ENCODE measurements around the gene FBN1.

Gene FBN1

DNA sequence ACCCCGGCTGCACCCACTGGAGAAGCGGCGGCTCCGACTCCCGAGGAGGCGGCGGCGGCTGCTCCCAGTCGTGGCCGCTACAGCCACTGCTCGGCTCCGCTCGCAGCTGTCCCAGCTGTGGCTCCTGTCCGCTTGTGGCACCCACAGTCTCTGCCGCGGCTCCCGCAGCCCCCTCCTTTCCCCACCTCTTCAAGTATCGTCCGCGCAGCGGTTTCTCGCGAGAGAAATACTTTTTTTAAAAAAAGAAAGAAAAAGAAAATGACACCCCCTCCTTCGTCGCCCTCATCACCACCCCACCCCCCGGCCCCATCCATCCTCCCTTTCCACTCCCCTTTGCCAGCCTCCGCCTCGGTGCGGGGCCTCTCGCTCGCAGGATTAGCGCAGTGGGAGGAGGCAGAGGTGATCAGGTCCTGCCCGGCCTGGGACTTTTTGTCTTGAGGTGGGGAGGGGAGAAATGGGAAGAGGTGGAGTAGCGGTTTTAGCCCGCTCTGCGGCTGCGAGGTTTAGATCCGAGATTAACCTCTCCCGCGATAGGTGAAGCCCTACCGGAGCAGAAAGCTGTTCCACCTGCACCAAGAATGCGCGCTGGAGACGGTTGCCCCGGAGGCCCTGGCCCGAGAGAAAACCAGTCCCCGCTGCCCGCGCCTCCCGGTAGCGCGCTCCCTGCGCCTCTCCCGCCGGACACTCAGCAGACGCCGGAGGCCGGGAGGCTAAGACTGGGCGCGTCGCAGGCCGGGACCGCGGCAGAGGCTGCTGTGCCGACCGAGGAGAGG lies at the start of gene FBN1:
FBN1 (minus strand) TSS at position 152 of the 773 bp plus-strand sequence. CDS start 940 bp downstream, outside the sequence.
- DNase-seq (ENCODE audit: low read depth in 2 of 2, low spot score in 1 of 2) = no peak

DNA sequence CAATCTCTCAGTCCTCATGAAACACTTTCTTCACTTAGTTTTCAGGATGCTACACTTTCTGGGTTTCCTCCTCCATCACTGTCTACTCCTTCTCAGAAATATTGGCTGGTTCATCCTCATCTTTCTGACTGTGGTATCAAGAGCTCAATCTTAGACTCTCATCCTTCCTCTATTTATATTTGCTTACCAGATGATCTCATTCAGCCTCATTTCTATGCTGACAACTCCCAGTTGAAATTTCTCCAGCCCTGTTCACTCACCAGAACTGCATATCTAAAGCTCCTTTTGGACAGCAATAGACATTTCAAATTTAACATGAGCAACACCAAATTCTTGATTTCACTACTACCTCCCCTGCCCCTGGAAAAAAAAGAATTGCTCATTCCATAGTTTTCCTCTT lies 48.0 kb upstream of the FBN1 start:
- DNase-seq (ENCODE audit: low read depth in 2 of 2, low spot score in 1 of 2) = no peak

DNA sequence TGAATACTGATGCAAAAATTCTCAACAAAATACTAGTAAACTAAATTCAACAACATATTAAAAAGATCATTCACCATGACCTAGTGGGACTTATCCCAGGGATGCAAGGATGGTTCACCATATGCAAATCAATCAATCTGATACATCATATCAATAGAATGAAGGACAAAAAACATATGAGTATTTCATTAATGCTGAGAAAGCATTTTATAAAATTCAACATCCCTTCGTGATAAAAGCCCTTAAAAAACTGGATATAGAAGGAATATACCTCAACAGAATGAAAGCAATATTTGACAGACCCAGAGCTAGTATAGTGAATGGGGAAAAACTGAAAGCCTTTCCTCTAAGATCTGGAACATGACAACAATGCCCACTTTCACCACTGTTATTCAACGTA lies 43.0 kb upstream of the FBN1 start:
- no peak for DNase-seq (ENCODE audit: low read depth in 2 of 2, low spot score in 1 of 2)

DNA sequence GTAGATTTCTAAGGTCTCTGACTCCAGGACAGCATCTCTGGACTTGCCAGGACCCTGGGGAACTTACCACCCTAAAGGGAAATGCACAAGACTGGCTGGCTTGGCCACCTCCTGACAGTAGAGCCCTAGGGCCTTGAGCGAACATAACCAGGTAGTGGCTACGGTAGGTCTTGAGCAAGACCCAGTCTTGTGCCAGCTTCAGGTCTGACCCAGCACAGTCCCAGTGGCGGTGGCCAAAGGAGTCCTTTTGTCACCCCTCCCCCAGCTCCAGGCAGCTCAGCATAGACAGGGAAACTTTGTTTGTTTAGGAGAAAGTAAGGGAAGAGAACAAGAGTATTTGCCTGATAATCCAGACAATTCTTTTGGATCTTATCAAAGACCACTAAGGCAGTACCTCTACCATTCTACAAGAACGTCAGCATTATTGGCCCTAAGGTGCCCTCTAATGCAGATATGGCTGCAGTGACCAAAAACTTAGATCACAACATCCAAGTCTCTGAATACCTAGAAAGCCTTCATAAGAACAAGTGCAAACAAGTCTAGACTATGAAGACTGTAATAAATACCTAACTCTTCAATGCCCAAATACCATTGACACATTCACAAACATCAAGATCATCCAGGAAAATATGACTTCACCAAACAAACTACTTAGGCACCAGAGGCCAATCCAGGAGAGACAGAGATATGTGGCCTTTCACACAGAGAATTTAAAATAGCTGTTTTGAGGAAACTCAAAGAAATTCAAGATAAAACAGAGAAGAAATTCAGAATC lies 38.7 kb upstream of the FBN1 start:
- no peak for DNase-seq (ENCODE audit: low read depth in 2 of 2, low spot score in 1 of 2)

DNA sequence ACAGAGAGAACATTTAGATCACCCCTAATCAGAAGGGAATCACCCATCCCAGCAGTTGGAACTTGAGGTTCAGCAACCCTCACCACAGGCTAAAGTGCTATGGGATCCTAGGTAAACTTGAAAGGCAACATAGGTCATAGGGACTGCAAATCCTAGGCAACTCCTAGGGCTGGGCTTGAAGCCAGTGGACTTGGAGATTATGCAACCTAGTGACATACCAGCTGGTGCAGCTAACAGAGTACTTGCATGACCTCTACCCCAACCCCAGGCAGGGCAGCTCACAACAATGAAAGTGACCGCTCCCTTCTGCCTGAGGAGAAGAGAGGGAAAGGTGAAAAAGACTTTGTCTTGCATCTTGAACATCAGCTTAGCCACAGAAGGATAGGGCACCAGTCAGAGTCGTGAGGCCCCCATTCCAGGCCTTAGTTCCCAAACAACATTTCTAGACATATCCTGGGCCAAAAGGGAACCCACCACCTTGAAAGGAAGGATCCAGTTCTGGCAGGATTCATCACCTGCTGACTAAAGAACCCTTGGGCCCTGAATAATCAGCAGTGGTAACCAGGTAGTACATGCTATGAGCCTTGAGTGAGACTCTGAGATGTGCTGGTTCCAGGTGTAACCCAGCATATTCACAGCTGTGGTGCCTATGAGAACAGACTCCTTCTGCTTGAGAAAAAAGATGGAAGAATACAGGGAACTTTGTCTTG lies 37.6 kb upstream of the FBN1 start:
- DNase-seq (ENCODE audit: low read depth in 2 of 2, low spot score in 1 of 2) = no peak

DNA sequence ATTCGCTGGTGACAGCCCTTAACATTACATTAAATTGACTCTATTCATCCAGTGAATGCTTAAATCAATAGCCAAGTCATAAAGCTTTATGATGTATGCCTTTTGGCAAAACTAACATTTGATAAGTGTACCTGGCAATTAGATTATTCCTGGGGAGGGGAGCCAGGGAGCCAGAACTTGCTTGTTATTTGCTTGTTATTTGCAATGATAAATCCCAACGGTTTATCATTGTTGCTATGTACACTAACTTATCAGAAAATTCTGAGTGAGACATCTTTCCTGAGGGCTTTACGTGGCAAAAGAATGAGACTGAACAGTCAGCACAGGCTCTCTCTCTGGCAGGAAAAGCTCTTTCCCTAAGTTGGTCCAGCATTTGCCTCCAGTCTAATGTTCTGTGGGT lies 35.8 kb upstream of the FBN1 start:
- DNase-seq (ENCODE audit: low read depth in 2 of 2, low spot score in 1 of 2) = no peak

DNA sequence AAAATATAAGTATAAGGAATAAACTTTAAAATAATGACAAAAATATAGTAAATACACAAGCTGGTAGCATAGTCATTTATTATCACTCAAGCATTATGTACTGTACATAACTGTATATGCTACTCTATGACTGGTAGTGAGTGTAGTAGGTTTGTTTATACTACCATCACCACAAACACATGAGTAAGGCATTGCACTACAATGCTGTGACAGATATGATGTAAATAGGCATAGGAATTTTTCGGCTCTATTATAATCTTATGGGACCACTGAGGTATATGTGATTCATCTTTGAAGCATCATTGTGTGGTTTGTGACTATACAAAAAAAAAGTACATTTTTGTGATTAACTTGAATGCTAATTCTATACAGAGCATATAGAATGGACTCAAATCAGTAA lies 35.3 kb upstream of the FBN1 start:
- no peak for DNase-seq (ENCODE audit: low read depth in 2 of 2, low spot score in 1 of 2)

DNA sequence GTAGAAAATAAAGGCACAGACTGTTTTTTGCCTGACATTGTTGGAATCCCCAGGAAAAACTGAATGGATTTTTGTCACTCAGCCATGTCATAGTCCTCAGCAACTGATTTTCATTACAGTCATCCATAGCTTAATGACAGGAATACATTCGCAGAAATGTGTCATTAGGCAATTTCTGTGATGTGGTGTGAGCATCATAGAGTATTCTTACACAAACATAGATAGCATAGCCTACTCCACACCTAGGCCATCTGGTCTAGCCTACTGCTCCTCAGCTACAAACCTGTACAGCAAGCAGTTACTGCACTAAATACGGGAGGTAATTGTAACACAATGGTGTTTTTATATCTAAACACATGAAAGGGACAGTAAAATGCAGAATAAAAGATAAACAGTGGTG lies 34.4 kb upstream of the FBN1 start:
- DNase-seq (ENCODE audit: low read depth in 2 of 2, low spot score in 1 of 2) = no peak

DNA sequence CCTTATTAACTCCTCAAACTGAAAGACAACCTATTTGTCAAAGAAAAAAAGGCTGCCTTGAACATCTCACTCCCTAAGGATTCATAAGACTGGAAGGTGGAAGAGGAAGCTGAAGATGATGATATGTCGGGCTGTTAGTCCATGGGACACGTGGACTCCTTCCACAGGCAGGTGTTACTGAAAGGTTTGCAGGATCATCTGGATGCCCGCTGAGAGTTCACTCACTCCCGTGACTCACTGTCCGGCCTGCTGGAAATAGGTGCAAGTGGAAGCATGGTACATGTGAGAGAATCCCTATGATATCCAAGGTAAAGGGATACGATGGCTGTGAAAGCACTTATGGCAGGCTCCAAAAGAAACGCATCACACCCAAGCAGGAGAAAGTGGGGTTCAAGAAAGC lies 33.3 kb upstream of the FBN1 start:
- no peak for DNase-seq (ENCODE audit: low read depth in 2 of 2, low spot score in 1 of 2)

DNA sequence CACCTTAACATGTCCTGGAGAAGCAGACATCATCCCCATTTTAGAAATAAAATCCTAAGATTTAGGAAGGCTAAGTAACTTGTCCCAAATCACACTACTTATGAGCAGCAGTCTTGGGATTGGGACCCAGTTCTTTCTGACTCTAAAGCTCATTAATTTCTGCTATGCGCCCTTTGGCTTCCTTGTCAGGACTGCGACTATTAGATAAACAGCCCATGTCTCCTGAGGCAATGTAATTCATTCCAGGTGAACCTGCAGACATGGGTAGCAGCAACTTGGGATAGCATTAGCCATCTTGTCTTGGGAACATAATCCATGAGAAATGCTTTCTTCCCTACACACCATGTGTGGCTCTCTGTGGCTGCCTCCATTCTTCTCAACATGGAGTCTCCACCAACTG lies 32.3 kb upstream of the FBN1 start:
- no peak for DNase-seq (ENCODE audit: low read depth in 2 of 2, low spot score in 1 of 2)

DNA sequence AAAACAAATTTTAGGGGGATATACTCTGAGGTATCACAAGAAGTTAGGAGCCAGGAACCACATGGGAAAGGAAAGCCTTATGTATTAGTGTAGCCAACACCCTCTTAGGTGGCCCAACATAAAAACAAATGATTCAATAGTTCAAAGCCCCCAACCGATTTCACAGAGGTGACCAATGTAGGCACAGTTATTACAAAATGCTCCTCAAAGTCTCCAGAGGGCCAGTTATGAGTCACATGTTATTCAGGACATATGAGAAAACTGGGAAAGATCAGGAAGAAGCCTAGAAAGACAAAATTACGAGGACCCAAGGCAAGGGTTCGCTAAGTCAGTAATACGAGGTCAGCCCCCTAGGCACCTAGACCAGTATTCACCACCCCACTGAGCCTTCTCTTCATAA lies 29.9 kb upstream of the FBN1 start:
- DNase-seq (ENCODE audit: low read depth in 2 of 2, low spot score in 1 of 2) = no peak

DNA sequence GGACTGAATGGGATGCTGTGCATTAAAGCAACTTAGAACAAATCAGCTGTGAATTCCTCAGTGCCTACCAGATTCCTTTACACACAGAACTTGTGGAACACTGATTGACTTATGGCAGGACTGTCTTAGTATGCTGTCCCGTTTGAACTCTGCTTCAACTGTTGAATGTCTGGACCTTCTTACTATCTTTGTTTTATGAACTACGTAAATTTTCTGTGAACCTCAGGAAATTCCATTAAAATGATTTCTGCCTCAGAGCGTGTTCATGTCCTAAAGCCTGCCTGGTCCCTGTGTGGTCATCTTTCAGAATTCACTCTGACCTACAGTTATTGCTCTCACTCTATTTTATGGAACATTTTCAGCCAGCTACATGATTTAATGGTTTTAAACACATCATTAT lies 29.4 kb upstream of the FBN1 start:
- DNase-seq (ENCODE audit: low read depth in 2 of 2, low spot score in 1 of 2) = no peak

DNA sequence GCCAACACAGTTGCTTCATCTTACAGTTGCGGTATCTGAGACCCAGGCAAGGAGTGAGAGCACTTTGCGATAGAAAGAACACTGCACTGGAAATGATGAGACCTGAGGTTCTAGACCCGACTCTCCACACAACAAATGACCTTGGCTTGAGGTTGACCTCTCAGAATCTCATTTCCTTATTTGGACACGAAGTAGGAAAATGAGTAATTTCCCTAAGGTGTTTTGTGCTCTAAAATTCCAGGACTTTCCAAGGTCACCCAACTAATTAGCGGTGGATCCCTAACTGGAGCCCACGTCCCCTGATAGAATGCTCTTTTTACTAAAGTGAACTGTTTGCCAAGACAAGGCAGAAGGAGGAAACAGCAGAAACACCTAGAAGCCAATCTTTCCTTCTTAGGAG lies 26.7 kb upstream of the FBN1 start:
- DNase-seq (ENCODE audit: low read depth in 2 of 2, low spot score in 1 of 2) = no peak

DNA sequence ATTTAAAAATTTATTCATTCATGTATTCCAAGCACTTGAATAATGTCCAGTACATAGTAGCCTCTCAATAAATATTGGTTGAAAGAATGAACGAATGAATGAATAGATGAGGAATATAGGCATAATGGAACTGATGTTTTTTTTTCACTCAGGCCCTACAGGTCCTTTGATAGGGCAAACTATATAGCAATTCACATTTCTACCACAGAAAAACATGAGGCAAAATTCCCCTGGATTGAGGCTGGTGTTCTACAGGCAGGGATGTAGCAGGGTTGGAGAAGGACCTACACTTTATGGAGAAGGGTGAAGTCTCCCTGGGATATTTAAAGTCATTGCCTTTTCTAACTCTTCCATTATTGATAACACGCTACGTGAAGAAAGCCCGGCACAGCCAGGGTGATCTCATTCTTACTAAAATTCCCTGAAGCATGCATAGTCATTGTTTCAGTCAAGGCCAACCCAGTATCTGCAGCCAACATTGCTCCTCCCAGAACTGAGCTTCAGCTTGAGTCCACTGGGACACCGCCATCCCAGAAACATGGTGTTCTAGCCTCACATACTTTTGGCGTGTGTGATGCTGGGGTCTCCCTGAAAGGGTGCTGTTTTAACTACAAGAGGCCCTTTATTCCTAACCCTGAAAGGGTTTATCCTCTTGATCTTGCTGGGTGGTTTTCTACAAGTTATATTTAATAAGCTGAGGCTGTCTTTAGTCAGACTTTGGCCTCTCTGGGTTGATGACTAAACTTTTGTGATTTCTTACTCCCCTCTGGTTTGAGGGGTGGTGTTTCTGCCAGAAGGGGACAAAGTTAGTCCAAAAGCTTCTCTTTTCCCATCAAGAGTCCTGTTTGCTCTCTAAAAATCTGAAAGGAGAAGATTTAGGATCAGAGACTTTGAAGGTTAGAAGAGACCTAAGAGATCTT lies 25.9 kb upstream of the FBN1 start:
- no peak for DNase-seq (ENCODE audit: low read depth in 2 of 2, low spot score in 1 of 2)

DNA sequence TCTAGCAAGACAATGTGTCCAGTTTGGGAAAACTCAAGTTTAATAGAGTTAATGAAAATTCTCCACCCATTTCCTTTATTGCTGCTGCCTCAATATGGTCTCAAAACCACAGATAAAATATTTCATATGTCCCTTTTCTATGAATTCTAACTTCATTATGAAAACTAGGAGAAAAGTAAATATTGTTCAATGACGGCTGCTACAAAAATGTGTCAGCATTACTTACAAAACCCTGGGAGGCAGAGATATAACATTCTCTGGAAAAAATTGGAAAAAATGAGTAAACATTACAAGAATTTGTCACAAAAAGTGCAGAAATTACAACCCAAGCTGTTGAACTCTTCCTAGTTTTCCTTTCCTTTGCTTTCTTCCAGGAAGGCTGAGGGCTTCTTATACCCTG lies 22.2 kb upstream of the FBN1 start:
- no peak for DNase-seq (ENCODE audit: low read depth in 2 of 2, low spot score in 1 of 2)

DNA sequence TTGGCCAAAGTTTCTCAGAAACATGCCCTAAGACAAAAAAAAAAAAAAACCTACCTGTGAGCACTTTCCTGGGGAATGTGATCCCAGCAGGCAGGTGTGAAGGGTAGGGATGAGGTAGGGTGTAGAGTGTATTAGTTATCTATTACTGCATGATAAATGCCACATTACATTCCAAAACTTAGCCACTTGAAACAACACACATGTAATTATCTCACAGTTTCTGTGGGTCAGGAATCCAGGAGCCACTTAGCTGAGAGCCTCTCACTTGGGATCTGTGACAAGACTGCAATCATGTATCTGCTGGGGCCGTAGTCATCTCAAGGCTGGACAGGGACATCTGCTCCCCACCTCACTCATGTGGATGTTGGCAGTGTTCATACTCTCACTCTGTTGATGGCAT lies 18.9 kb upstream of the FBN1 start:
- DNase-seq (ENCODE audit: low read depth in 2 of 2, low spot score in 1 of 2) = no peak

DNA sequence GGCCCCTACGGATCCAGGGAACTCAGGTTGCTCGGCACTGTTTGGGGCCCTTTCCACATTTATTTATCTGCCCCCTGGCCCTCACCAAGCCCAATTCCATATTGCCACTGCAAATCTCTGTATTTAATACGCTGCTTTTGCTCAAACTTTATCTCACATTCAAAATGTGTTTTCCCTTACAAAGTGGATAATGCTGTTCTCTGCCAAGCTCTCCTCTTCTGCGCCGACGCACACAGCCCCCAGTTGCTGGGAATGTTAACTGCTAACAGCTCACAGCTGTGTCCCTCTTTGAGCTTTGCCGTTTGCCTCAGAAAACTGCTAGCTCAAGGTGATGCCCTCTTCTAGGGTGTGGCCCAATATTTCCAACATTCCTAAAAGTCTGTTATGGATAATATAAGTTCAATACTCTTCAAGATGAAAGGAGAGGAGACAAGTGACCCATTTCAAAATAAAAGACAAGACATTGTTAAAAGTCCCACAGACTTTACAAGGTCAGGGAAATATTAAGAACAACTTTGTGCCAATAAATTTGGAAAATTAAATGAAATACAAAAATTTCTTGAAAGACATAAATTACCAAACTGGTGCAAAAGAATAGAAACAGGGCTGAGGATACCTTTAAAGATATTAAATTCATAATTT lies 12.6 kb upstream of the FBN1 start:
- DNase-seq (ENCODE audit: low read depth in 2 of 2, low spot score in 1 of 2) = no peak

DNA sequence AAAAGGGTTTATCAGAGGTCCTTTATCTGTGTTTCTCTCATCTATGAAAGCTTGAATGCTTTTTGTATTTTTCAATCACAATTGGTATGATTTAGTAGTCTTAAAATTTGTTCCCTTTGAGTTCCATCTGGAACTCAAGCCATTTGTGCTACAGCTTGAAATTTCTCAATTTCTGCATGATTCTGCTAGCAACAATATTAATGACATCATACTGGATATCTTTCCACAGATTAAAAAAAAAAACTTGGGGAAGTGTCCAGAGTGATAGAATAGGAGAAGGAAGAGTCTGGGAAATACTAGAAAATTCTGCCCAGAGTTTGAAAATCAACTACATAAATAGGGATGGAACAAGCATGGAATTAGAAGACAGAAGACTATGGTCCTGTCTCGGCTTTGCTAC lies 9.3 kb upstream of the FBN1 start:
- no peak for DNase-seq (ENCODE audit: low read depth in 2 of 2, low spot score in 1 of 2)

DNA sequence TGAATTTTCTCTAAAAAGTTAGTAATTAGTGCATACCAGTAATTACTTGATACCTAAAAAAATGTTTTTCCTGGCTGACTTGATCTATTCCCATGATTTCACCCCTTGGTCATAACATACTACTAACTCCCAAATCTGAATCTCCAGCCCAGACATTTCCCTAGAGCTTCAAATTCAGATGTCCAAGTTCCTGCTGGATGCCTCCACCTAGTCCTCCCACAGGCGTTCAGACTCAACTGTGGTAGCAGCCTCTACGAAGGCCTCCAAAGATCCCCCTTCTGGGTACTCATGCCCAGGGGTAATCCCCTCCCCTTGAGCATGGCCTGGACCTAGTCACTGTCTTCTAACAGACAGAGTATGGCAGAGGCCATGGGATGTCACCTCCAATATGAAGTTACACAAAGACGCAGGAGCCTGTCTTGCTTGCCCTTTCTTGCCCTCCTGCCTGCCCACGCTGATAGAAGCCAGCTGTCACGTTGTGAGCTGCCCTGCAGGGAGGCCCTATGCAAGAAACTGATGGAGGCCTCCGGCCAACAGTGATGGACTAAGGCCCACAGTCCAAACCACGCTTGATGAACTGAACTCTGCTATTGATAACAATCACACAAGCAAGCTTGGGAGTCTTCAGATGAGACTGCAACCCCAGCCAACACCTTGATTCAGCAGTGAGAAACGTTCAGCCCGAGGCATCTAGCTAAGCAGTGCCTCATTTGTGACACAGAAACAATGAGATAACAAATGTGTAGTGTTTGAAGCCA lies 8.6 kb upstream of the FBN1 start:
- DNase-seq (ENCODE audit: low read depth in 2 of 2, low spot score in 1 of 2) = no peak

DNA sequence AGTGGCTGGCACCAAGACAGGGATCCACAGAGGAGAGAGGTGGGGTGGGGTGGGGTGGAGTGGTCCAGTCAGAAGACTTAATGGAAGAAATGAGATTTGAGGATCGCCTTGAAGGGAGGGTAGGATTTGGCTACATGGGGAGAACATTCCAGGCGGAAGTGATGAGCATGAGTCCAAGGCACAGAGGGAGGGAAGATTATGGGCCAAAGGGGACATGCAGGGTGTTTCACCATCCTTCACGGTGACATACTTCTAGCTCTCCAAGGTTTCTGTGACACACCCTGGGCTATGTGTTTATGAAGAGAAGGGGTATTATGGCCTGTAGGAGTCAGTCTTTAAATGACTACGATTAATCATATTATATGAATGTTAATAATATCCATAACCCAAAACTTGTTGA lies 7.7 kb upstream of the FBN1 start:
- no peak for DNase-seq (ENCODE audit: low read depth in 2 of 2, low spot score in 1 of 2)
